GM12865 (cell line): ENCODE measurements around the gene ASAH2.

ENCODE experiments used
- DNase-seq: peaks from one replicate; pipeline ENCODE4 v3.0.0; 2010; ENCODE audit warnings: low read depth
- H3K4me3 ChIP-seq: 2 replicates; pipeline ENCODE4 v1.5.1; 2011; ENCODE audit warnings: mild to moderate bottlenecking, low read depth, low read length, control low read depth
- TF ChIP-seq, protein P1 (sequence below): IDR thresholded peaks from 2 replicates; pipeline ENCODE4 v1.5.1; 2011; ENCODE audit warnings: low read length, control low read depth, low read depth, inconsistent platforms; ENCODE audit not compliant: insufficient read depth; ENCODE audit errors: missing control alignments

Gene ASAH2

GRCh38 chr10:50232261-50232639, 19.1 kb downstream of the ASAH2 start:
- no peak for DNase-seq
- TF ChIP-seq, protein P1, sequence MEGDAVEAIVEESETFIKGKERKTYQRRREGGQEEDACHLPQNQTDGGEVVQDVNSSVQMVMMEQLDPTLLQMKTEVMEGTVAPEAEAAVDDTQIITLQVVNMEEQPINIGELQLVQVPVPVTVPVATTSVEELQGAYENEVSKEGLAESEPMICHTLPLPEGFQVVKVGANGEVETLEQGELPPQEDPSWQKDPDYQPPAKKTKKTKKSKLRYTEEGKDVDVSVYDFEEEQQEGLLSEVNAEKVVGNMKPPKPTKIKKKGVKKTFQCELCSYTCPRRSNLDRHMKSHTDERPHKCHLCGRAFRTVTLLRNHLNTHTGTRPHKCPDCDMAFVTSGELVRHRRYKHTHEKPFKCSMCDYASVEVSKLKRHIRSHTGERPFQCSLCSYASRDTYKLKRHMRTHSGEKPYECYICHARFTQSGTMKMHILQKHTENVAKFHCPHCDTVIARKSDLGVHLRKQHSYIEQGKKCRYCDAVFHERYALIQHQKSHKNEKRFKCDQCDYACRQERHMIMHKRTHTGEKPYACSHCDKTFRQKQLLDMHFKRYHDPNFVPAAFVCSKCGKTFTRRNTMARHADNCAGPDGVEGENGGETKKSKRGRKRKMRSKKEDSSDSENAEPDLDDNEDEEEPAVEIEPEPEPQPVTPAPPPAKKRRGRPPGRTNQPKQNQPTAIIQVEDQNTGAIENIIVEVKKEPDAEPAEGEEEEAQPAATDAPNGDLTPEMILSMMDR, result no peak
- no peak overlapping the region for H3K4me3 ChIP-seq

DNA sequence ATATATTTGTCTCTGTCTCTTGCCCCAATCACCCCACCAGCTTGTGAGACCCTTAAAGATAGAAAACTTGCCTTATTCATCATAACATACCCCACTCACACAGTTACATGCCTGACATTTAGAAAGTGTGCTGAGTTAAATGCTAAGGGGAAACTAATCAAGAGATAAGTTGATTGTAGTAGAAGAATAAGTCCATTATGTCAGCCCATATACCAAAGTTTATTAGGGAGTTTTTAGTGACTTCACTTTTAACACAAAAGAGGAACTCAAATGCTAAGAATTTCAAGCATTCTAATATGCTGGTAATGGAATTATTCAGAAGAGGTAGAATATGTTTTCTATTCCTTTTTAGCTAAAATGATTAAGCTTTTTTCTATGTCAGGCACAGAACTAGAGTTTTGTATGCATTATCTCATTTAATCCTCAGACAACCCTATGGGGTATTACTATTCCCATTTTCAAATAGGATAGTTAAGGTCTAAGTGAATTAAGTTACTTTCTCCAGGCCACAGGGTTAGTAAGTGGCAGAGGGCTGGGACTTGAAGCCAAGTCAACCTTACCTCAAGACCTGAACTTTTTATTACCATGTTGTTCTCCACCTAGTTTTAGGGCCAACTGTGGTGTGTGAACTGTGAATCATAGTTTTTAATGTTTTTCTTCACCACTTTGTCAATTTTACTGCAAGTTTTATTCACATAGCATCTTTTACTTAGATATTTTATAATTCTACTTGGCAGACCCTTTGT, 19.6 kb downstream of the ASAH2 start:
- no peak for DNase-seq
- TF ChIP-seq, protein P1, result no peak
- H3K4me3 ChIP-seq, result no peak overlapping the region

GRCh38 chr10:50229460-50229859, 21.9 kb downstream of the ASAH2 start:
- no peak for DNase-seq

GRCh38 chr10:50228672-50229071, 22.6 kb downstream of the ASAH2 start:
- no peak overlapping the region for H3K4me3 ChIP-seq
- TF ChIP-seq, protein P1, result no peak
- DNase-seq, result no peak

More at GRCh38 chr10:50229460-50229859, 21.9 kb downstream of the ASAH2 start:
- no peak overlapping the region for H3K4me3 ChIP-seq
- TF ChIP-seq, protein P1, result no peak

DNA sequence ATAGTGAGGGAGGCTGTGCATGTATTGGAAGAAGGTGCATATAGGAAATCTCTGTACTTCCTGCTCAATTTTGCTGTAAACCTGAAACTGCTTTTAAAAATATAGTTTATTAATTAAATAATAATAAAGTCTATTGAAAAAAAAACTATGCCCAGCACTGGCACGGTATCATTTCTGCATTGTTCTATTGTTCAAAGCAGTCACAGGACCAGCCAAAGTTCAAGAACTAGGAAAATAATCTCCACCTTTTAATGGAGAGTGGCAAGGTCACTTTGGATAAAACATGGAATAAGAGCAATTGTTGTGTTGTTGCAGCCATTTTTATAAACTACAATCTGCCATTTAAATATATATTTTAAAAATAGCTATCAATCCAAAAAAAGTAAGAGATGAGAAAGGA, 24.7 kb downstream of the ASAH2 start:
- TF ChIP-seq, protein P1, result no peak
- DNase-seq, result no peak
- H3K4me3 ChIP-seq, result no peak overlapping the region

DNA sequence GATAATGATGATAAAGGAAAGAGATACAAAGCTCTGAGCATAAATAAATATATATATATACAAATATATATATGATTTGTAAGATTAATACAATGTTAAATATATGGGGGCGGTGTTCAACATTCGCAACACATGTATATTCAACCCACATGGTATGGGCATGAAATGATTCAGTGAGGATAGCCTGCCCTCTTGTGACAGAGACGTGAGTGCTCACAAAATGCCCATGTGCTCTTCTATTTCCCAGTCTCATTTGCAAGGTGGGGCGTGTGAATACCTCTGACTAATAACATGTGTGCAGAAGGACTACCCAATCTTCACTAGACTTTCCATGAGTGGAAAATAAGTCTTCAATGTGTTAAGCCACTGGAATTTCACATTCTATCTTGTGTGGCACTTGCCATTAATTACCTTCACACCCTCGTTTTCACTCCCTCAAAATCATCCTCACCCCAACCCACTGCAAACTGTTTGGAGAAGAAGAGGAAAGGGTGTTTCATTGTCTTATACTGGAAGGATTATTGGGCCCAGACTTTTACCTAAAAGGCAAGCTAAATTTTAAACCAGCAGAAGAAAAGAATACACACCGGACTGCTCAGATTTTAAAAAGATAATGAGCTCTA, 26.9 kb downstream of the ASAH2 start:
- H3K4me3 ChIP-seq, result no peak overlapping the region
- TF ChIP-seq, protein P1, result peak; percentile 69

More for the DNA sequence above, 26.9 kb downstream of the ASAH2 start:
- DNase-seq, result peak; percentile 80
